DMS153 treated with DMSO at 0.1 percent for 48 hours (cell line): Measurements from ENCODE around the gene GATA3.
"Not testable (repeated sequence)": the region's sequence is repeated elsewhere in the genome, so short reads cannot be mapped to it uniquely, and the experiment has no call there.

Experiments used
- DNase-seq: peaks from one replicate; lab custom pipeline; 2025; ENCODE audit not compliant: unreplicated experiment; lab: John Stamatoyannopoulos, UW

GATA3 gene

DNA sequence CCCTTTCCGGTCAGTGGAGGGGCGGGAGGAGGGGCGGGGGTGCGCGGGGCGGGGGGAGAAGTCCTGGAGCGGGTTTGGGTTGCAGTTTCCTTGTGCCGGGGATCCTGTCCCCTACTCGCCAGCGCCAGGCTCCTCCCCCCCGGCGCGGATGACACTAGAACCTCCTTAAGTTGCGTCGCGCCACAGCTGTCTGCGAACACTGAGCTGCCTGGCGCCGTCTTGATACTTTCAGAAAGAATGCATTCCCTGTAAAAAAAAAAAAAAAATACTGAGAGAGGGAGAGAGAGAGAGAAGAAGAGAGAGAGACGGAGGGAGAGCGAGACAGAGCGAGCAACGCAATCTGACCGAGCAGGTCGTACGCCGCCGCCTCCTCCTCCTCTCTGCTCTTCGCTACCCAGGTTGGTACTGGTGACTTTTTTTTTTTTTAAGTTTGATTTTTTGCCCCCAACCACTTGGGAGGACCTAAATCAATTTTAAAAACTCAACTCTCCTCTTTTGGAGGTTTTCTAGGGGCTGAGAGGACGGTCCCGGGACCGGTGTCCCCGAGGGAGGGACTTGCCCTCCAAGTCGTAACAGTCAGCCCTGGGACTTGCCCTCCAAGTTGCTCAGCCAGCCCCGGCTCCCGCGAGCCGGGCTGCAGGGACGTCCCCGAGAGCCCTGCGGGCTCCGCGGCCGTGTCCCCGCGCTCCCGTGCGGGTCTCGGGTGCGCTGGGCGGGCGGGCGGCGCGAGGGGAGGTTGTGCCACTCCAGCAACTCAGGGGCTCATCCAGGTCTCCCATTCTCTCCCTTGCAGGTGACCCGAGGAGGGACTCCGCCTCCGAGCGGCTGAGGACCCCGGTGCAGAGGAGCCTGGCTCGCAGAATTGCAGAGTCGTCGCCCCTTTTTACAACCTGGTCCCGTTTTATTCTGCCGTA lies at the start of gene GATA3:
GATA3 (plus strand) TSS at position 195 of the 914 bp plus-strand sequence. CDS start 968 bp downstream, outside the sequence.
- DNase-seq: no peak

DNA sequence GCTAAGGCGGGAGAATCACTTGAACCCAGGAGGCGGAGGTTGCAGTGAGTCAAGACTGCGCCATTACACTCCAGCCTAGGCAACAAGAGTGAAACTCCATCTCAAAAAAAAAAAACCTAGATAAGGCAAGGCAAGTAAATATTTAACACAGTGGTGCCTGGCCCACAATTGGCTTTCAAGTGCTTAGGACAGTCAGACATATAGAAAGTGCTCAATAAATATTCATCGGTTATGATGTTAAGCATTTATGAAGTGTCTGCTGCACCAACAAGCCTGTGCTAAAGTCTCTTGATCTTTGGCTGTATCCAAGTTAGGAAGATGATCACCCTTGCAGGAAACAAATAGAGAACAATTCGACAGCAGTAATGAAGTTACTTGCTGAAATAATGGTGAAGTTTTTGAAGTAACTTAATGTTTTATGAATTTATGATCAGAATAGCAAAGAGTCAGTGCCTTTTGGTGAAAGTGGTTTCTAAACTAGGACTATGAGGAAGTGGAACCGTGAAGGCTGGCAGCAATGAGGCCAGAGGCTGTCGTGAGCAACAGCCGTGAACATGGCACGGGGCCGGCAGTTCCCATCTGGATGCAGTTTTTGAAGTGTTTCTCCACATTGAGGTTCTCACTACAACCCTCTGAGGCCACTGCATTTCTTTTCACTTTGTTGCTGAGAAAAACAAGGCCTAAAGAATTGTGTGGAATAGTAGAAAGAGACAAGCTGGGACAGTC lies 48.1 kb upstream of the GATA3 start:
- no peak for DNase-seq

DNA sequence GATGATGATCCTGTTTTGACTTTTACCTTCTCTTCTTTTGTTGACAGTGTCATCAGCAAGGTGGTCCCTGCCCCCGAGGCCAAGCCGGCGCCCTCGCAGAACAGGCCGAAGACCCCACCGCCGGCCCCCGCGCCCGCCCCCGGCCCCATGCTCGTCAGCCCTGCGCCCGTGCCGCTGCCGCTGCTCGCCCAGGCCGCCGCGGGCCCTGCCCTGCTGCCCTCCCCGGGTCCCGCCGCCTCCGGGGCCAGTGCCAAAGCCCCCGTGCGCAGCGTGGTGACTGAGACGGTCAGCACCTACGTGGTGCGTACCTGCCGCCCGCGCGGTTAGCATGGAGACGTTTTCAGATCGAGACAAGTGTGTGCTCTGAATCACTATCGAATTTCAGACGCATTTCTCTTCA lies 45.5 kb upstream of the GATA3 start:
- DNase-seq: no peak

DNA sequence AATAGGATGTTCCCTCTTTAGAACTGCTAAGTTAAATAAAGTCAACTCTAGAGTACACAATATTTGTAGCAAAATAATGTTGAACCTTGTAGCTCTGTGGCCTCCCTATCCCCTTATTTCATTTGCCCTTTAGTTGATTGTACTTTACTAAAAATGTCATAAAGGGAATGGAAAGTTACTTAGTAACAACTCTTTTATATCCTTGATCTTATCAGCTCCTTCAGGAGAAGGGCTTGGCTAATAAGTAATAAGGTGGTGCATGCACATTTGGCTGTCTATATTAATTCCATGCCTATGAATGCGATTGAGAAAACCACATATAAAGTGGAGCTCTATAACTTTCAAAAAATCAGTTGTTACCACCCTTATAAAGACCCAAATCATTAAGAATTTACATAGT lies 41.5 kb upstream of the GATA3 start:
- DNase-seq: no peak

DNA sequence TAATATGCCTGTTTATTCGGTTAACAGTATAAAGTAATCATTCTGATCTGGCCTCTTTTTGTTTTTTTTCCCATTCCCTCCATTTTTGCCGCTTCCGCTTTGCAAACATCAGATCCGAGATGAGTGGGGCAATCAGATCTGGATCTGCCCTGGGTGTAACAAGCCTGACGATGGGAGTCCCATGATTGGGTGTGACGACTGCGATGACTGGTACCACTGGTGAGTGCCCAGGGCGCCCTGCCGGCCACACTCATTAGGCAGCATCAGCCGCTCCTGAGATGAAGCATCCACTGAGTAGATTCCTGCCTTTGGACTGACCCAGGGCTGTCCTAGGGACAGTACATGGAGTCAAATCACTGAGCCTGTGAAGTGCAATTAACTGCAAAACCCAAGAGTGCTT lies 40.9 kb upstream of the GATA3 start:
- DNase-seq: no peak

DNA sequence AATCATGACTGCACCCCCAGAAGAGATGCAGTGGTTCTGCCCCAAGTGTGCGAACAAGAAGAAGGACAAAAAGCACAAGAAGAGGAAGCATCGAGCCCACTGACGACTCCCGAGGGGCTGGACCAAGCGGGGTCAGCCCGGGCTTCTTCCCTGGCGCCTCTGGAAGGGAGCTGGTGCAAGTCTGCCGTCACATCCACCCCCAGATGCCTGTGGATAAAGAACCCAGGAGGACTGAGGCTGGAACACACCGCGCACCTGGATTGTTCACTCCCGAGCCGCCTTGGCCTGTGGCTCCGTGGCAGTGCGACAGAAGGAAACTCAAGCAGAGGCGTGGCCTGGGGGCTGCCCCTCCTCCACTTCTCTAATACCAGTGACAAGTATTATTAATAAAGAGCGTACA lies 39.8 kb upstream of the GATA3 start:
- DNase-seq: no peak

DNA sequence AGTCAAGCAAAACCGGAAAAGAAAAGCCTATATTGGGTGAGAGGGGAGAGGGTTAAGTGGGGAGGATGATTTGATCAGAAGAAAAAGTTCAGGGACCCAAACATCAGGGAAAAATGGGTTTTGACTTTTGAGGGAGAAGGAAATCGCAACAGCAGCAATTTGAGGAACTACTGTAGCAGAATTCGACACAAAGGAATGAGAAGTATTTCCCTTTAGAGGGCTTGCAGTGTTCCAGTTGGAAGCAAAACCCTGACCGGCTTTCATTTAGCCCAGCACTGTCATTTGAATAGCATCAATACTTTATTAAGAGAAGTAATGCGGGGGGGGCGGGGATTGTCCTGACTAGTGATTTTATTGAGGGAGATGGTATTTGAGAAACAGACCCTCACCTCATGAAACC lies 37.2 kb upstream of the GATA3 start:
- no peak for DNase-seq

DNA sequence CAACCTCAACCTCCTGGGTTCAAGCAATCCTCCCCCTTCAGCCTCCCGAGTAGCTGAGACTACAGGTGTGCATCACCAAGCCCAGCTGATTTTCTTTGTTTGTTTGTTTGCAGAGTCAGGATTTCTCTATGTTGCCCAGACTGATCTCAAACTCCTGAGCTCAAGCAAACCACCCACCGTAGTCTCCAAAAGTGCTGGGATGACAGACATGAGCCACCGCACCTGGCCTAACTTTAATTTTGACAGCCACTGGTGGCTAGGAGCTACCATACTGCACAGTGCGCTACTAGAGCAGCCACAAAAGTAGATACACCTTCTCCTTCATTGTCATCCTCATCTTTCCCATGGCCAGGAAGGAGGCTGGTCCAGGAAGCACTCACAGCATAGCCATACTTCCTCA lies 31.2 kb upstream of the GATA3 start:
- no peak for DNase-seq

DNA sequence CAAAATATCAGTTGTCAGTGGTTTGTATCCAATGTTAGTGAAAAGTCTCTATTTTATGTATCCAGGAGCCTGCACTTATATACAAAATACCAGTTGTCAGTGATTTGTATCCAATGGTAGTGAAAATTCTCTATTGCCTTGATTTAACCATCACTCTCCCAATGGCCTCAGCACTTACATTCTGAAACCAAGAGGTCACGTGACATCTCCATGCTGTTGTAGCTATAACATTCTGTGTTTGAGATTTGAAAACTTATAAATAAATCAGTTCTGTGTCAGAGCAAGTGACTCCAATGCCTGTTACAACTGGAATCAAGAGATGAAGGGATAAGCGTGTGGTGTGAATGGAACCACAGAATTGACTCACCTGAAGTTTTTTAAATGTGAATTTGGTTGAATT lies 30.6 kb upstream of the GATA3 start:
- DNase-seq: no peak

DNA sequence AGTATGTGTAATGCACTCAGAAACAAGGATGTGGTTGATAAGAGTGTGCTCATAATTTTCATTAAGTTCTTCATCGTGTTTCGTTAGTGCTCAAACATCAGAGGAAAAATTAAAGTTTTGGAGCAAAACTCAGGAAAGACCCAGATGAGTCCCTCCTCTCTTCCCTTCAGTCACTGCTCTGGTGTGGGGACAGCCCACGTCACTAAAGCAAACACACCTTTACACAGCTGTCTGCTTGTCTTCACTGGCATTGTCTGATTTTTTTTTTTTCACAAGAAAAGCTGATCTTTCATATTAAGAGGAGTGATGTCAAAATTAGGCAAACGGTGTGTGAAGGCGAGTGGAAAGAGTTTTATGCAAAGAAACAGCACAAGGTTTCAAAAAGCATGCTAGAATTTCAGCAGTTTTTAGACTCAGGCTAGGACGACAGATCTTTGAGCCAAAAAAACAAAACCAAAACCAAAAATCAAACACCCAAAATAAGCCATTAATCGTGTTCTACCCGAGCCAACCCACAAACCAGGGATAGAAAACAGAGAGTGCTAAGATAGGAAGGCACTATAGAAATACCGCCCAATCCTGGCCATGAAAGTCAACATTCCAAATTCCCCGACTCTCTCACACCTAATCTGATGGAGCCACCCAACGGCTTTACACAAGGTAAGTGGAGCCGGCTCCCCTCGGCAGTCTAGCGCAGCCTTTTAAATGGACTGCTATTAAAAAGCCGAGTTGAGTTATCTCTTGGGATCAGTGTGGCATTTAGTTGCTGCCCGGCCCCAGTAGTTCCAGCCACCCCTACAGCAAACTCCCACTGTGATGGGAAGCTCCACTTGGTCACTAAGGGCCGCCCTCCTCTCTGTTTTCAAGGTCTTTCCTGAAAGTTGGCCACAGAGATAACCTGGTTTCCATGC lies 27.9 kb upstream of the GATA3 start:
- no peak for DNase-seq

DNA sequence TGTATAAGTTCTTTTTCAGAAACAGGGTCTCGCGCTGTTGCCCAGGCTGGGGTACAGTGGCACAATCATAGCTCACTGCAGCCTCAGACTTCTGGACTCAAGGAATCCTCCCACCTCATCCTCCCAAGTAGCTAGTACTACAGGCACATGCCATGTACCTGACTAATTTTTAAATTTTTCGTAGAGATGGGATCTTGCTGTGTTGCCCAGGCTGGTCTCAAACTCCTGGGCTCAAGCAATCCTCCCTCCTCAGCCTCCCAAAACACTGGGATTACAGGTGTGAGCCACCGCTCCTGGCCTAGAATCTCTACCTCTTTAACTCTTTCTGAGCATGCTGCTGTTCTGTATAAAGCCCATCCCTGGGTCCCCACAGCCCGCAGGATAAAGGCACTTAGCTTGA lies 23.3 kb upstream of the GATA3 start:
- DNase-seq: not testable (repeated sequence)

DNA sequence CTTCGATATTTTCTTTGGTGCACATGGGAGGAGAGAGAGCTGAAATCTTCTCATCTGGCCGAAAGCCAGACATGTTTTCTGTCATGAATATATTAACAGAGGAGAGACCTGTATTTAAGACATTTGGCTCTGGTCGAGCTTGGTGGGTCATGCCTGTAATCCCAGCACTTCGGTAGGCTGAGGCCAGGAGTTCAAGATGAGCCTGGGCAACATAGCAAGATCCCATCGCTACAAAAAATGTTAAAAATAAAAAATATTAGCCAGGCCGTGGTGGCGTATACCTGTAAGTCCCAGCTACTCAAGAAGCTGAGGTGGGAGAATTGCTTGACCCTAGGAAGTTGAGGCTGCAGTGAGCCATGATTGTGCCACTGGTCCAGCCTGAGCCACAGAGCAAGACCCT lies 21.9 kb upstream of the GATA3 start:
- no peak for DNase-seq

DNA sequence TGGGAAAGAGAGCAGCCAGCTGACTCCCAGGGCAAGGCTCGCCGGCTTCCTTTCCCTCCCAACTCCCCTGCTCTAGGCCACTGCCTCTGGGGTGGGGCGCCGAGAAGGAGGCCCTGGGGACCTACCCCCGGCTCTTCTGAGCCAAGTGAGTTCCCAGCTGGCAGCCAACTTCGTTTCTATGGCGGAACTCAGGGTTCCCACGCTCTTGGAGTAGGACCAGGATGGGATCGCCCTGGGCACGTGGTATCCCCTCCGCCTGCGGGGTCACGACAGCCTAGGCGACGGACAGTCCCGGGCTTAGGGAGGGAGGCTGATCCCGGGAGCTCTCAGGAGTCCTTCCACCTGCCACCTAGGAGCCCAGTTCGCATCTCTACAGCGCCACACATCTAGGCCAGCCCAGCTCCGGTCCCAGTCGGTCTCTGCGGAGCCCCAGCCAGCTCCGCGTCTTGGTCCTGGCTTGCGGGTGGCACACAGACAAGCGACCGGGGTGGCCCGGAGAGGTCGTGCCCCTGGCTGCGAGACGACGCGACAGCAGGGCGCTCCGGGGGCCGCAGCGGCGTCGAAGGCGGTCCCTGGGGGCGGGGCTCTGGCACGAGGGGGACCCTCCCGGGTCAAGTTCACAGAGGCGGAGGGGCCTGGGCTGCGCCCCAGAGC lies 20.5 kb upstream of the GATA3 start:
- DNase-seq: no peak

DNA sequence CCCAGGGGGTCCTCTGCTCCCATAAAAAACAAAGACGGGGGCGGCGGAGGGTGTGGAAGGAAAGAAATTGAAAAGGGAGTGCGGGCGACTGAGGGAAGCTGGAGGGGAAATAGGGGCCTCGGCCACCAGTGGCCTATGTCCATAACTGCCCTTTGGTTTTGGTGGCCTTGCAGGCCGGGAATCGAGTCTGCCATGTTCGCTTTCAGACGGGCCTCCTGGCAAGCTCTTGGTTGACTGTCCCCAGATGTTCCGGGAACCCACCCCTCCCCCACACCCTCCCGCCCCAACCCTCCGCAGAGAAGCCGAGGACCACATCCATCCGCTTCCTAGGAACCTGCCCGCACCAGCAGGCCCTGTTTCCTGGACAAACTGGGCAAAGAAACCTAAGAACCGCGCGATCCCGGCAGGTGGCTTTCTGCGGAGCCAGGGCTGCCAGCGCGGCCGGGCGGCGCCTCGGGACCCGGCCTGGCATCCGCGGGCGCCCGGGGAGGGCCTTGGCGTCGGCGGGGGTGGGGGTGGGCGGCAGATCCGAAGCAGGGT lies 20.0 kb upstream of the GATA3 start:
- no peak for DNase-seq

DNA sequence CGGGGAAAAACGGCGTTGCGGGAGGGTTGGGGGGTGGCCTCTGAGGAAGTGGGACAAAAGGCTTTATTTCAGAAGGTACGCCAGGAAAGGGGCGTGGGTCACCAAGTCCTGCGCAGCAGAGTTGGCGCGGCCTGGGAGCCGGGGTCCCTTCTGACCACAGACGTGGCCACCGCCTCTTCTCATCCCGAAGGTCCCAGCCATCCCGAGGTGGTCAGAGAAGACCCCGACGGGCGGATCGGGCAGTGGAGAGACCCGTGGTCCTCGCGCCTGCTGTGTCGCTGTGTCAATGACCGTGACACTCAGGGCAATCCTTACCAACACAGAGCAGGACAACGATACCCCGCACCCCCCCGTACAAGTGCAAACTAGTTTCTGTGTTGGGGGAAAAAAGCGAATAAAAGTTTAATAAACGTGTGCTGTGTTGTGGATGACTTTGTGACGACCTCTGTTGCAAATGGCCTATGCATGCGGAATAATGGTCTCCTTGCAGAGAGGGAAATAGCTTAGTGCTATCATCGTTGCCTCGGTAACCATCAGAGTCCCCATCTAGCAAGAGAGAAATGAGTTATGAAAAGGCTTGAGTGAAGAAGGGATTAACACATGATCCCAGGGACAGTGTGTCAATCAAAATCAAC lies 19.4 kb upstream of the GATA3 start:
- no peak for DNase-seq

DNA sequence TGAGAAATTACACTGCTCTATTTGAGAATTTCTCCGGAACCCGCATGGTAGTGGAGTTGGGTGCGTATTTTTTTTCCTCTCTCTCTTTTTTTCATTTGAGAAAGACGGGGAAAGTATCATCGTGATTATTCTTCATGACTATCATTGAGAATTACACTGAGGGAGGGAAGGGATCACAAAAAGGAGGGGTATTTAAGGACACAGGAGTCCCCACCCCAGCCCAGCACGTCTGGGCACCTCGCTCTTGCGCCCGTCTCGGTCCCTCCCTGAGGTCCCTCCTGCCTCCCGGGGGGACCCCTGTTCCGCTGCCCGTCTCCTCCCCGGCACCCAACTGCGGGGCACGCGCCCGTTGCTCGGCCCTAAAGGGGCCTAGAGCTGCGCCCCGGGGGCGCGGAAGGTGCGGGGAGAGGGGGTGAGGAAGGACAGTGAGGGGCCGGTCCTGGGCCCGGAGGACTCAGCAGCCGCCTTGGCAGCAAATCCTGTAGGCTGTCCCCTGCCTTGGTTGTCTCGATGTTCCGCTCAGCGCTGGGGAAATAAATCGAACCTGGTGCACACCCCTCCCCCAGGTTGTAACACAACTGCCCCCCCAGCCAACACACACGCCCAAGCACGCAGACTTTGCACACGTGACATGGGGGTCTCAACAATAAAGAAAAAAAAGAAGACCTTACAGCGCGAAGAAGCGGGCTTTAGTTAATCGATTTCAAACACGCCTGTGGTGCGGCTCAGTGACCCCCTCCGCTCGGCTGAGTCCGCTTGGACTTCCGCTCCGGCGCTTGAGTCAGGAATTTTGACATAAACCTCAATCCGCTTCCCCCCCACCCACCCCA lies 18.6 kb upstream of the GATA3 start:
- no peak for DNase-seq

DNA sequence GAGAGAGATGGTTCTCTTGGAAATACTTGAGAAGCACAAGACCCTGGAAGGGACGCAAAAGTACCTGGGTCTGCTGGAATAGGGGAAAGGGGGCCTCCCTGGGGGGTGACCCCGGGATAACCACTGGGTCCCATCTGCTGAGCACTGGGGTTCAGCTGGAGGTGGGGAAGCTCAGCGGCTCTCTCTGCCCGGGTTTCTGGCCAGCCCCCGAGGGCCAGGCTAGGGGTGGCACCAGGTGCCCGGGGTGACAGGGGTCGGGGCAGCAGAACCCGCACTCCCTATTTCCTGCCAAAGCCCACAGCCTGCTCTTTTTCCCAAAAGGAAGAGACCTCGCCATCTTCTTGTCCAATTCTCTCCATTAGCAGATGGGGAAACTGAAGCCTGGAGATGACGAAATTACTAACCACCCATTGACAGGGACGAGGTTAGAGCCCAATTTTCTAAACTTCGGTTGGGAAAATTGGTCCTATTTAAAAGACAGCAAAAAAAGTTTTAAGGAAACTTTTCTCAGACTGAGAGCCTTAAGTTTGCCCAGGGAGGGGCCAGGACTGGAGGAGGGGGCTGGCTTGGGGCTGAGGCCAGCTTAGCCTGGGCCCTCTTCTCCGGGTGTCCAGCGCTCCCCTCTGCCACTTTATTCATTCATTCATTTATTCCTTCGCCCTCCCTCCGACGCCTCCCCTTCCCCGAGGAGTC lies 17.8 kb upstream of the GATA3 start:
- DNase-seq: no peak

DNA sequence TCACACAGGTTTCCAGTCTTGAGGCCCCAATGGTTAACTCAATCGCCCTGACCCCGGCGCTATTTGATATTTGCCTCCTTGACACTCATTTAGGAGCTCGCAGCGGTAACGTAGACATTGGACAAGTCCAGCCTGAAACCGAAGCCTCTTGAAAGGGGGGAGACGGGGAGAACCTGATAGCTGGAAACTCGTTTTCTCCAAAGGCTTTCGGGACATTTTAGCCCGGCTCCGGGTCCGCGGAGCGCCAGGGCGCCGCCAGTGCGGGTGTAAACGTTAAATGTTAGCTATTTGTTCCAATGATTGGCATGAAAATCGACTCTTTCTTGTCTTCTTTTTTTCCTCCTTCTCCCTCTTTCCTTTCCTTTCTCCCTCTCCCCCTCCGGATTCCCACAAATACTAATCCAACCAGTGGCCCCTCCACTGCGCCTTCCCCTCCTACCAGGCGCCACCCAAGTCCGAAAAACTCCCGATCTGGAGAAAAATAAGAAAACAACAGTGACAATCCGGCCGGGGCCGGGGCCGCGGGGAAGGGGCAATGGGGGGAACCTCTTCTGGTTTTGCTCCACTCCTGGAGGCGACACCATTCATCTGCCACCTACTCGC lies 17.2 kb upstream of the GATA3 start:
- no peak for DNase-seq
